H1 (cell line): ENCODE measurements around the gene RELCH. TPM values are rescaled to one million over a fixed set of nuclear protein-coding genes. Genes with fewer than 3 reads are reported as not detected.

Experiments
- polyA plus RNA-seq, 7 experiments: library from polyadenylated mRNA; depleted of rRNA in 3 of 7; stranded (reverse) in 5 of 7; unstranded in 2 of 7; fragments of >200 nt in 5 of 7; fragments of 200-250 nt in 2 of 7; gene quantifications; 1 replicate in 5 of 7; 2 replicates in 1 of 7; 4 replicates in 1 of 7; pipeline versions ENCODE4 v1.2.1 to v1.2.3, GENCODE V29; 2011 to 2013; ENCODE audit warnings: missing spikeins in 2 of 7, mixed read lengths in 2 of 7
- total RNA-seq: library from RNA; stranded (reverse); fragmentation: NEBNext Ultra II Directional; extraction: Animal tissue kit (Norgen Biotek cat#: 25700); gene quantifications from 2 replicates; pipeline ENCODE4 v1.2.1, GENCODE V29; 2021
- TF ChIP-seq, protein P1 (sequence below), 3 experiments: IDR thresholded peaks; 1 replicate in 2 of 3; 2 replicates in 1 of 3; pipeline versions ENCODE4 v1.5.1 to v1.6.1; 2011; ENCODE audit warnings: low read length in 3 of 3, mild to moderate bottlenecking in 3 of 3, inconsistent platforms in 2 of 3, low read depth in 1 of 3, moderate library complexity in 1 of 3; ENCODE audit not compliant: insufficient read depth in 1 of 3; ENCODE audit errors: control extremely low read depth in 1 of 3

RELCH gene
- total and polyA plus RNA-seq, 2 of the 8 experiments (the other 6 are each of a cell fraction or from before 2014, with no cell fraction given) = 7.3 to 26.9 TPM

DNA sequence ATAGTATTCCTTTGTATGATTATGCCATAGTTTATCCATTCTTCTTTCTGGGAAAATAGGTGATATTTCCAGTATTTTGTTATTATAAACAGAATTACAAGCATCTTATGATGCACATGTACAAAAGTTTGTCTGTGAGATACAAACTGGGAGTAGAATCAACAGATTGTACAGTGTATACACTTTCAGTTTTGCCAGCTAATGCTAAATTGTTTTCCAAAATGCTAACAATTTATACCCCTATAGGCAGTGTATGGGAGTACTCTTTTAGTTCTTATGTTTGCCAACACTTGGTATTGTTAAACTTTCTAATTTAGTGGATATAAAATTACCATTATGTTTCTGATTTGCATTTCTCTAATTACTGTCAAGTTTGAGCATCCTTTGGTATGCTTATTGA lies 107.0 kb downstream of the RELCH start (continued):
- TF ChIP-seq, protein P1, sequence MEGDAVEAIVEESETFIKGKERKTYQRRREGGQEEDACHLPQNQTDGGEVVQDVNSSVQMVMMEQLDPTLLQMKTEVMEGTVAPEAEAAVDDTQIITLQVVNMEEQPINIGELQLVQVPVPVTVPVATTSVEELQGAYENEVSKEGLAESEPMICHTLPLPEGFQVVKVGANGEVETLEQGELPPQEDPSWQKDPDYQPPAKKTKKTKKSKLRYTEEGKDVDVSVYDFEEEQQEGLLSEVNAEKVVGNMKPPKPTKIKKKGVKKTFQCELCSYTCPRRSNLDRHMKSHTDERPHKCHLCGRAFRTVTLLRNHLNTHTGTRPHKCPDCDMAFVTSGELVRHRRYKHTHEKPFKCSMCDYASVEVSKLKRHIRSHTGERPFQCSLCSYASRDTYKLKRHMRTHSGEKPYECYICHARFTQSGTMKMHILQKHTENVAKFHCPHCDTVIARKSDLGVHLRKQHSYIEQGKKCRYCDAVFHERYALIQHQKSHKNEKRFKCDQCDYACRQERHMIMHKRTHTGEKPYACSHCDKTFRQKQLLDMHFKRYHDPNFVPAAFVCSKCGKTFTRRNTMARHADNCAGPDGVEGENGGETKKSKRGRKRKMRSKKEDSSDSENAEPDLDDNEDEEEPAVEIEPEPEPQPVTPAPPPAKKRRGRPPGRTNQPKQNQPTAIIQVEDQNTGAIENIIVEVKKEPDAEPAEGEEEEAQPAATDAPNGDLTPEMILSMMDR (IDR thresholded peaks at IDR 0.05; ENCODE audit: control extremely low read depth in 1 of 3, insufficient read depth in 1 of 3, low read depth in 1 of 3, low read length in 3 of 3) = no peak
- TF ChIP-seq, all 59 proteins: peak for 0
